B cell (primary cell): ENCODE results near the gene METTL21A. TPM values are rescaled to one million over a fixed set of nuclear protein-coding genes. Genes with fewer than 3 reads are reported as not detected.

Experiments used
- ATAC-seq: fragments of 200-7000 bp; cut with Tn5 transposase; one replicate; pipeline ENCODE4 v1.10.0; 2021; ENCODE audit warnings: low read depth, mild to moderate bottlenecking, moderate number of reproducible peaks, moderate library complexity
- CTCF ChIA-PET: fragments of 350-600 bp; sonication (Branson Sonifier 250); formaldehyde crosslinking; loops from one replicate; lab custom pipeline; 2021; ENCODE audit warnings: antibody characterized with exemption, inconsistent platforms; lab: Charles Lee
- POLR2A ChIA-PET: fragments of 350-600 bp; sonication (Branson Sonifier 250); formaldehyde crosslinking; loops from one replicate; lab custom pipeline; 2021; ENCODE audit warnings: antibody characterized with exemption; lab: Charles Lee
- DNase-seq: peaks from one replicate; pipeline ENCODE4 v3.0.0; 2013
- H2AFZ ChIP-seq: 2 replicates; pipeline ENCODE4 v1.6.1; 2012; ENCODE audit warnings: mild to moderate bottlenecking, low read depth, low read length; ENCODE audit not compliant: insufficient read depth, poor library complexity, severe bottlenecking
- H3K27ac ChIP-seq, 2 donors: 1 replicate in 1 of 2; 2 replicates in 1 of 2; pipeline ENCODE4 v1.5.1; 2012 to 2013; ENCODE audit warnings: low read length in 2 of 2, mild to moderate bottlenecking in 2 of 2, moderate library complexity in 1 of 2
- H3K27me3 ChIP-seq, 4 experiments: fragments of 200-600 bp in 1 of 4; sonication (generic) in 1 of 4; replicated peaks in 1 of 4; 1 replicate in 2 of 4; 2 replicates in 2 of 4; pipeline versions ENCODE4 v1.6.1 to v1.7.0; 2013 to 2016; ENCODE audit warnings: low read length in 3 of 4, mild to moderate bottlenecking in 2 of 4, mixed read lengths in 1 of 4, moderate library complexity in 1 of 4; ENCODE audit not compliant: insufficient read depth in 4 of 4, control insufficient read depth in 3 of 4; ENCODE audit errors: control extremely low read depth in 1 of 4
- H3K36me3 ChIP-seq, 2 experiments: replicated peaks in 1 of 2; 1 replicate in 1 of 2; 2 replicates in 1 of 2; pipeline versions ENCODE4 v1.6.1 to v1.7.1; 2013; ENCODE audit warnings: low read length in 1 of 2; ENCODE audit not compliant: insufficient read depth in 2 of 2, control insufficient read depth in 1 of 2; ENCODE audit errors: control extremely low read depth in 1 of 2, extremely low read depth in 1 of 2
- H3K4me1 ChIP-seq, 2 donors: fragments of 200-600 bp in 1 of 2; sonication (generic) in 1 of 2; 1 replicate in 1 of 2; 2 replicates in 1 of 2; pipeline versions ENCODE4 v1.5.1 to v1.6.1; 2013 to 2017; ENCODE audit warnings: low read length in 2 of 2; ENCODE audit not compliant: control insufficient read depth in 2 of 2, insufficient read depth in 2 of 2
- H3K4me2 ChIP-seq: replicated peaks from 2 replicates; pipeline ENCODE3; 2012; ENCODE audit warnings: mild to moderate bottlenecking, low read depth, low read length; ENCODE audit not compliant: poor library complexity, severe bottlenecking
- H3K4me3 ChIP-seq, 5 experiments: fragments of 200-600 bp in 1 of 5; sonication (generic) in 1 of 5; 1 replicate in 3 of 5; 2 replicates in 2 of 5; pipeline versions ENCODE4 v1.5.1 to v1.7.0; 2011 to 2016; ENCODE audit warnings: low read length in 4 of 5, mild to moderate bottlenecking in 4 of 5, low read depth in 2 of 5, control low read depth in 1 of 5, moderate library complexity in 1 of 5; ENCODE audit not compliant: insufficient read depth in 1 of 5; ENCODE audit errors: control extremely low read depth in 1 of 5, extremely low read depth in 1 of 5
- H3K79me2 ChIP-seq: fragments of 200-600 bp; sonication (generic); one replicate; pipeline ENCODE4 v1.6.0; 2016; ENCODE audit warnings: low read length; ENCODE audit not compliant: control insufficient read depth, insufficient read depth
- H3K9ac ChIP-seq: fragments of 200-600 bp; sonication (generic); 2 replicates; pipeline ENCODE4 v1.6.1; 2017; ENCODE audit warnings: mild to moderate bottlenecking, low read length, moderate library complexity
- H3K9me3 ChIP-seq, 3 donors: one replicate each; pipeline versions ENCODE4 v1.6.1 to v1.7.1; 2013; ENCODE audit warnings: low read length in 2 of 3; ENCODE audit not compliant: control insufficient read depth in 2 of 3, insufficient read depth in 1 of 3; ENCODE audit errors: control extremely low read depth in 1 of 3
- H4K20me1 ChIP-seq: 2 replicates; pipeline ENCODE4 v1.6.0; 2012; ENCODE audit warnings: mild to moderate bottlenecking, low read length; ENCODE audit not compliant: insufficient read depth, control insufficient read depth, poor library complexity, severe bottlenecking
- H3K27ac Mint-ChIP-seq: one replicate; pipeline ENCODE4 v1.8.0; 2021; ENCODE audit warnings: mixed read lengths
- H3K27me3 Mint-ChIP-seq: one replicate; pipeline ENCODE4 v1.8.0; 2021; ENCODE audit warnings: mixed read lengths
- H3K4me1 Mint-ChIP-seq: one replicate; pipeline ENCODE4 v1.8.0; 2021; ENCODE audit warnings: mixed read lengths
- H3K4me3 Mint-ChIP-seq: one replicate; pipeline ENCODE4 v1.8.0; 2021; ENCODE audit warnings: mixed read lengths
- H3K9me3 Mint-ChIP-seq: one replicate; pipeline ENCODE4 v1.8.0; 2022; ENCODE audit warnings: mixed read lengths; ENCODE audit not compliant: insufficient read depth
- EZH2 ChIP-seq: IDR thresholded peaks from 2 replicates; pipeline ENCODE4 v1.6.1; 2012; ENCODE audit warnings: borderline replicate concordance, low read depth, mild to moderate bottlenecking, moderate library complexity, low read length; ENCODE audit not compliant: insufficient read depth, poor library complexity, severe bottlenecking
- WGBS: methylation state at CpG from one replicate; pipeline ENCODE4 v1.1.5; 2013; ENCODE audit warnings: missing lambda C conversion rate; ENCODE audit not compliant: insufficient coverage; 5-methylcytosine and 5-hydroxymethylcytosine counted together
- intact Hi-C: fragments of 100-400 bp; cut with micrococcal nuclease; formaldehyde crosslinking; loops from one replicate; pipeline ENCODE4 v1.10.0; 2022
- polyA plus RNA-seq: library from polyadenylated mRNA; depleted of rRNA; stranded (reverse); fragments of >200 nt; gene quantifications from 2 replicates; pipeline ENCODE4 v1.2.3, GENCODE V29; 2012
- total RNA-seq, 2 donors: library from RNA; stranded (reverse); fragments of 120-200 nt in 1 of 2; gene quantifications; 1 replicate in 1 of 2; 2 replicates in 1 of 2; pipeline versions ENCODE4 v1.2.3 to v1.2.4, GENCODE V29; 2013 to 2022
- TF ChIP-seq, protein P1 (sequence below): fragments of 200-600 bp; IDR thresholded peaks from one replicate; pipeline ENCODE4 v1.8.0; 2022; ENCODE audit warnings: antibody characterized with exemption, mild to moderate bottlenecking

The METTL21A gene
- total and polyA plus RNA-seq, 2 donors (not counting 1 experiment from before 2014, with no cell fraction given): 30.7 to 33.1 TPM

DNA sequence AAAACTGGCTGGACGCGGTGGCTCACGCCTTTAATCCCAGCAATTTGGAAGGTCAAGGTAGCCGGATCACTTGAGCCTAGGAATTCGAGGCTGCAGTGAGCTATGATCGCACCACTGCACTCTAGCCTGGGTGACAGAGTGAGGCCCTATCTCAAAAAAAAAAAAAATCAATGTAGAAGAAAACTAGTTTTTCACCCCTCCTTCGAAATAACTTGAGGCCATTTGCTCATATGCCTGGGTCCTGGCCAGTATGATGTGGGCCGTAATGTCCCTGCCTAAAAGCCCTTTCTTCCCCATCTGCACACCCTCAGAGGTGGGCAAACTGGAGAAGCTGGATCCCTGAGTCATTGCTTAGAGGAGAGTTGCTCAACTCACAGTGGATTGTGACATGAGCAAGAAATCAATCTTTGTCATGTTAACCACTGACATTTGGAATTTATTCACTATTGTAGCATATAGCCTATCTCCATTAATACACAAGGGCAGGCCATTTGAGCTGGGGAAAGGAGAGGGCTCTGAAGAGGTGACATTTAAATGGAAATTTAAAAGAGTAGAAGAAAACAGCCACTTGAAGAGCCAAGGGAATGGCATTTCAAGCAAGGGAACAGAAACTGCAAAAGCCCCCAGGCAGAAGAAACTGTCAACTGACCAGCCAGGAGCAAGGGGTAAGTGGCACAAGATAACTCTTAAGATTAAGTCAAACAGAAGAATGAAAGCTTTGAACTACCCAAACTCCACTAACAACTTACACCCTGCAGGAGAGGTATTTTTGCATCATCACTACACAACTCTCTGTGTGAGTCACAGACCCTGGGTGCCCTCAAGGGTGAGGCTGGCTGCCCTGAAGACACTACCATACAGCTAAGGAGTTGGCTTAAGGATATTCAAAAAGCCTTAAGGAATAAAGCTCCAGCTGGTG is 7.6 kb upstream of the METTL21A start:
- Histone ChIP-seq H3K4me3 (no peak overlapping the region), H3K79me2 (no peaks in the 10 kb centered on the region), H3K36me3 (no peaks in the 10 kb centered on the region), H3K4me1 (no peaks in the 10 kb centered on the region), H2AFZ (no peak overlapping the region), H3K9me3 (no peaks in the 10 kb centered on the region), H3K27me3 (no peaks in the 10 kb centered on the region), H3K27ac (no peak overlapping the region), H3K9ac (no peak overlapping the region), H4K20me1 (no peaks in the 10 kb centered on the region), H3K4me2 (no peak overlapping the region)
- Mint-ChIP-seq H3K4me3 (no peak overlapping the region), H3K4me1 (peaks cover 13% of the 10 kb centered on the region), H3K9me3 (no peaks in the 10 kb centered on the region), H3K27me3 (no peaks in the 10 kb centered on the region), H3K27ac (peak overlapping the region; percentile 32)
- ChIA-PET CTCF (interaction anchor here (0.5 to 1.6 kb wide), 2 partner anchors 8 to 77 kb away, joined by 3 to 4 read pairs; partner anchors contain the start of gene METTL21A), POLR2A (no interaction called here)
- no peak for DNase-seq
- WGBS: 96% methylated on average over 4 of the region's 8 CpGs
- TF ChIP-seq, protein P1, sequence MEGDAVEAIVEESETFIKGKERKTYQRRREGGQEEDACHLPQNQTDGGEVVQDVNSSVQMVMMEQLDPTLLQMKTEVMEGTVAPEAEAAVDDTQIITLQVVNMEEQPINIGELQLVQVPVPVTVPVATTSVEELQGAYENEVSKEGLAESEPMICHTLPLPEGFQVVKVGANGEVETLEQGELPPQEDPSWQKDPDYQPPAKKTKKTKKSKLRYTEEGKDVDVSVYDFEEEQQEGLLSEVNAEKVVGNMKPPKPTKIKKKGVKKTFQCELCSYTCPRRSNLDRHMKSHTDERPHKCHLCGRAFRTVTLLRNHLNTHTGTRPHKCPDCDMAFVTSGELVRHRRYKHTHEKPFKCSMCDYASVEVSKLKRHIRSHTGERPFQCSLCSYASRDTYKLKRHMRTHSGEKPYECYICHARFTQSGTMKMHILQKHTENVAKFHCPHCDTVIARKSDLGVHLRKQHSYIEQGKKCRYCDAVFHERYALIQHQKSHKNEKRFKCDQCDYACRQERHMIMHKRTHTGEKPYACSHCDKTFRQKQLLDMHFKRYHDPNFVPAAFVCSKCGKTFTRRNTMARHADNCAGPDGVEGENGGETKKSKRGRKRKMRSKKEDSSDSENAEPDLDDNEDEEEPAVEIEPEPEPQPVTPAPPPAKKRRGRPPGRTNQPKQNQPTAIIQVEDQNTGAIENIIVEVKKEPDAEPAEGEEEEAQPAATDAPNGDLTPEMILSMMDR: no peak
- TF ChIP-seq EZH2: no peak
- ATAC-seq: no peak
- intact Hi-C loops: no loop called here

DNA sequence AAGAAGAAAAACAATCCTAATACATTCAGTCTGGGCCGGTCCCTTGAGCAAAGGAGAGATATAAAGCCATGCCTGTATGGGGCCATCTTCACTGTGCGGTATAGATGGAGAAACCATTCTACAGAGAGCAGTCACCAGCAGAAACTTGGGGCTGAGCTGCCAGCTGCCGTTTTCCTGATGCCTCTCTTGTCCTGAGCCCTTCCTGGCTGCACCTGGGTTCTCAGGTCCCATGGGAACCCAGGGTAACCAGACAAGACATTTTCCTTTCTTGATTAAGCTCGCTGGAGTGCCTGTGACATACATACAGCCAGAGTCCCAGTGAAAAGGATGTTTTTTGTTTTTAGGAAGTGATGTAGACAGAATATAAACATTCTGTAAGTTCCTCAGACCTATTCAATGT is 5.3 kb upstream of the METTL21A start:
- peaks cover 13% of the 10 kb centered on the region for H3K4me1 Mint-ChIP-seq
- ATAC-seq (no peak), DNase-seq (no peak)
- Histone ChIP-seq H3K79me2 (no peaks in the 10 kb centered on the region), H3K9me3 (no peaks in the 10 kb centered on the region), H4K20me1 (no peaks in the 10 kb centered on the region), H3K27me3 (no peaks in the 10 kb centered on the region), H2AFZ (peak overlapping the region; percentile 56), H3K4me2 (no peak overlapping the region), H3K36me3 (no peaks in the 10 kb centered on the region), H3K27ac (peak overlapping the region in 1 of 2 donors; percentile 53), H3K4me1 (peaks cover 4 to 17% of the 10 kb centered on the region in 2 donors), H3K4me3 (no peak overlapping the region), H3K9ac (no peak overlapping the region)
- no peak overlapping the region for H3K4me3 Mint-ChIP-seq
- H3K27ac Mint-ChIP-seq: no peak overlapping the region
- POLR2A ChIA-PET: no interaction called here
- H3K9me3 Mint-ChIP-seq: no peaks in the 10 kb centered on the region
- TF ChIP-seq, protein P1: no peak
- no peak for TF ChIP-seq EZH2
- 63% methylated on average over 3 of the region's 4 CpGs for WGBS
- CTCF ChIA-PET: interaction anchor here (1.1 kb wide), 1 partner anchor 62 kb away, joined by 4 read pairs; no protein-coding TSS in a partner anchor
- intact Hi-C loops: no loop called here
- H3K27me3 Mint-ChIP-seq: no peaks in the 10 kb centered on the region
